AG09309 (cell line): ENCODE data around the gene NRP1.

Experiments
- DNase-seq: peaks from one replicate; pipeline ENCODE4 v3.0.0-alpha.2; 2010; ENCODE audit warnings: low read depth
- H3K4me3 ChIP-seq: 2 replicates; pipeline ENCODE4 v1.5.1; 2011; ENCODE audit warnings: mild to moderate bottlenecking, low read depth, low read length, moderate library complexity; ENCODE audit not compliant: control insufficient read depth
- TF ChIP-seq, protein P1 (sequence below): IDR thresholded peaks from 2 replicates; pipeline ENCODE4 v1.5.1; 2011; ENCODE audit warnings: mild to moderate bottlenecking, low read depth, low read length, inconsistent platforms; ENCODE audit not compliant: insufficient read depth, control insufficient read depth; ENCODE audit errors: missing control alignments

Gene NRP1

GRCh38 chr10:33327751-33328150 is 6.7 kb downstream of the NRP1 start:
- no peak overlapping the region for H3K4me3 ChIP-seq
- TF ChIP-seq, protein P1, sequence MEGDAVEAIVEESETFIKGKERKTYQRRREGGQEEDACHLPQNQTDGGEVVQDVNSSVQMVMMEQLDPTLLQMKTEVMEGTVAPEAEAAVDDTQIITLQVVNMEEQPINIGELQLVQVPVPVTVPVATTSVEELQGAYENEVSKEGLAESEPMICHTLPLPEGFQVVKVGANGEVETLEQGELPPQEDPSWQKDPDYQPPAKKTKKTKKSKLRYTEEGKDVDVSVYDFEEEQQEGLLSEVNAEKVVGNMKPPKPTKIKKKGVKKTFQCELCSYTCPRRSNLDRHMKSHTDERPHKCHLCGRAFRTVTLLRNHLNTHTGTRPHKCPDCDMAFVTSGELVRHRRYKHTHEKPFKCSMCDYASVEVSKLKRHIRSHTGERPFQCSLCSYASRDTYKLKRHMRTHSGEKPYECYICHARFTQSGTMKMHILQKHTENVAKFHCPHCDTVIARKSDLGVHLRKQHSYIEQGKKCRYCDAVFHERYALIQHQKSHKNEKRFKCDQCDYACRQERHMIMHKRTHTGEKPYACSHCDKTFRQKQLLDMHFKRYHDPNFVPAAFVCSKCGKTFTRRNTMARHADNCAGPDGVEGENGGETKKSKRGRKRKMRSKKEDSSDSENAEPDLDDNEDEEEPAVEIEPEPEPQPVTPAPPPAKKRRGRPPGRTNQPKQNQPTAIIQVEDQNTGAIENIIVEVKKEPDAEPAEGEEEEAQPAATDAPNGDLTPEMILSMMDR: peak; percentile 46
- DNase-seq: no peak

DNA sequence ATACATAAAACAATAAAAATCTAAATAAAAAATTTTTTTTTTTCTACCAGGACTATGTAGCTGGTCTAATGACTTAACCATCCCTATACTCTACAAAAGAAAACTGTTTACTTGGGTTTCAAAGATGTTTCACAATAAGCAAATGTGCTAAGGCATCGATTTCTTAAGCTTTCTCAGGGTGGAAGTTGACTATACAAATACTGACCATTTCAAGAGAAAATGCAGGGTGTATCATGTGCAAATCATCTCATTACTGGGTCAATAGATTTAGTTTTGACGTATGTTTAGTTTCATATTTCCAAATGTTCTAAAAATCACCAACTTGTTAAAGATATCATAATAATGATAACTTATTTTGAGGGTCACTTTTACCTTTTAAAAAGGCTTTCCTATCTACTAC is 7.5 kb downstream of the NRP1 start:
- no peak overlapping the region for H3K4me3 ChIP-seq
- DNase-seq: no peak
- TF ChIP-seq, protein P1: no peak

- no peak overlapping the region for H3K4me3 ChIP-seq
- DNase-seq: no peak
- TF ChIP-seq, protein P1: no peak
Measured at GRCh38 chr10:33325929-33326328, 8.5 kb downstream of the NRP1 start.

DNA sequence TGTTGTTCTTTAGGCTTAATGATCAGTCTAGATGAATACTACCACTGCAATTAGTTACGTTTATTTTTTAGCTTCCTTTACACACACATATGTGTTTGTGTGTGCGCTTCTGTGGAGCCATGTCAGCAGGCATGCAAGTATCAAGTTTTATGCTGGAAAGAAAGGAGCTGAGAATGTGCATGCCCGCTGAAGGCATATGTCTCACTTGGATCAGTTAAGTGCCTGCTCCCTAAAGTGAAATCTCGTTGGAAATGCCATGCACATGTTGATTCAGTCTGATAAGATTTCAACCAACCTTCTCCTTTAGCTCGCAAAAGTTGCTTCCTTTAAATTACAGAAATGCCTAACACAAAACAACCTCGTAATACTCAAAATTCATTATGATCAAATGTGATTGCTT is 10.7 kb downstream of the NRP1 start:
- TF ChIP-seq, protein P1: no peak
- DNase-seq: no peak

DNA sequence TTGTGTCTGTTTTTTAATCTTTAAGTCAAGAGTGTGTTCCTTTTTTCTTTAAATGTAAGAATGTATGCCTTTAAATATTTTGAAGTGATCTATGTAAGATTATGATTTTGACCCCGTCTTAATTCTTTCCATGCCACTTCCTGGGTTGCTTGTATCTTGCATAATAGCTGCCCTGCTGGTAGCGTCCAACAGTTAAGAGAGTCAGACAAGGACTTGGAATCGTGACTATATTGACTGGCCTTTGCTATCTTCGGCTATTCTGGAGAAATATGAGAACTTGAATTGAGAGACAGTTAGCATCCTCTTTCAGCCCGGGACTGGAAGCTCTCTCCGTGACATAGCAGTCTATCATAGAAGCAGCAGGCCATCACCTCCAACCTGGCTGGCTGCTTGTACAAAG is 13.0 kb downstream of the NRP1 start:
- no peak overlapping the region for H3K4me3 ChIP-seq
- no peak for DNase-seq
- TF ChIP-seq, protein P1: no peak

More for the DNA sequence above, 10.7 kb downstream of the NRP1 start:
- no peak overlapping the region for H3K4me3 ChIP-seq

DNA sequence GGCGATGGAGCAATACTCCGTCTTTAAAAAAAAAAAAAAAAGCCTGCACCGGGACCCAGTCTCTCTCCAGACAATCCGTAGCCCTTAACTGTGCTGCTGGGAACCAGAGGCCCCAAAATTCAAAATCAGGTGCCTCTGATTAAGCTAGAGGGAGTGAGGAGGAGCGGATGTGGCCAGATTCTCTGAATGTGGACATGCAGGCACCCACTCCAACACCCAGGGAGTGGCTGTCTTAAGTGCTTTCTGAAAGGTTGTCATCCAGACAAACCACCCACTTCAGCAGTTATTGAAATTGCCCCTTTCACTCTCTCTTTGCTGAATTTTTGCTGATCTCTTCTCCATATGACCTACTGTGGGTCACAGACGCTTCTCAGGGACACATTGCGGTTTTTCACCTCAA is 14.2 kb downstream of the NRP1 start:
- DNase-seq: no peak
- H3K4me3 ChIP-seq: no peak overlapping the region
- TF ChIP-seq, protein P1: no peak

DNA sequence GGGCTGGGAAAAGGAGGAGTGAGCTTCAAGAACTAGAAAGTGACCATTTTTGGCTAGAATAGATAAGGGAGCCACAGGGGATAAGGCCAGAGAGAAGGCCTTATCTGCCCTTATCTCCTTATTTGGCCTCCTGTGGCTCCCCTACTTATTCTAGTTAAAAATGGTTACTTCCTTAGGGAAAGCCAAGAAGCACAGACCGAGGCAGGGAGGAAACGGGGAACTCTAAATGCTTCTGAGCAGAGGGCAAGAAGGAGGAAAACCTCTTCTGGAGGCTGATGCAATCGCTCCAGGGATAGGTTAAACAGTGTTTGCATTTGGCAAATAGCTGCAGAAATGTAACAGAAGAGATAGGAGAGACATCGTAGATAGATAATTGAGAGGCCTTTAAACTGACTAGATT is 18.6 kb downstream of the NRP1 start:
- TF ChIP-seq, protein P1: no peak
- H3K4me3 ChIP-seq: no peak overlapping the region
- no peak for DNase-seq
